NCI-H2227 (cell line): ENCODE measurements around the gene RUBCNL.
A peak's percentile ranks its signal among the peaks of the same experiment; 100 is the strongest.

Source experiments
- DNase-seq: peaks from one replicate; lab custom pipeline; 2025; ENCODE audit not compliant: unreplicated experiment; lab: John Stamatoyannopoulos, UW

The RUBCNL gene

GRCh38 chr13:46342538-46342937 lies 44.5 kb downstream of the RUBCNL start:
- DNase-seq, result no peak

DNA sequence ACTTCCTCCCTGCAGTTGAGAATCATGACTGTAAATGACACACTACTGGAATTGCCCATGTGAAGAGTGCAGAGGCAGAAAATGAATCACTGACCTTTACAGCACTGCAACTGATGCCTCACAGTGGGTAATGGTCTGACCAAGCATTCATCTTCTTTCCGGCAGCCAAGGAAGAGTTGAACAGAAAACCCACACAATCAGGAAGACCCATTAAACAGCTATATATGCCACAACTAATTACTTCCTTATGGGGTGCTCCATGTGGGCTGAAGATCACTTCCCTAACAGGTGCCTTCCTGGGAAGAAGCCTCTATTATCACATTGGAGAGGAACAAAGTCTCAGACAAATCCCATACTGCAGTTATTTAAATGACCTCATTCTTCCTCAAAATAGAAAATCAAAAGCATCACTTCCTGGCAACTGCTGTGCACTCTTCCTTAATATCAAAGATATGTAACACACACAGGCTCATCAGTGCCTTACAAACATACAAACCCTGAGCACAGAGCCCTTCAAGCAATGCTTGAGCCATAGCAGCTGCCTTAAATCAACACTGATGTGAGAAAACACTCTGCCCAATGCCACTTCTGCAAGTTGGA lies 45.8 kb downstream of the RUBCNL start:
- DNase-seq, result no peak

DNA sequence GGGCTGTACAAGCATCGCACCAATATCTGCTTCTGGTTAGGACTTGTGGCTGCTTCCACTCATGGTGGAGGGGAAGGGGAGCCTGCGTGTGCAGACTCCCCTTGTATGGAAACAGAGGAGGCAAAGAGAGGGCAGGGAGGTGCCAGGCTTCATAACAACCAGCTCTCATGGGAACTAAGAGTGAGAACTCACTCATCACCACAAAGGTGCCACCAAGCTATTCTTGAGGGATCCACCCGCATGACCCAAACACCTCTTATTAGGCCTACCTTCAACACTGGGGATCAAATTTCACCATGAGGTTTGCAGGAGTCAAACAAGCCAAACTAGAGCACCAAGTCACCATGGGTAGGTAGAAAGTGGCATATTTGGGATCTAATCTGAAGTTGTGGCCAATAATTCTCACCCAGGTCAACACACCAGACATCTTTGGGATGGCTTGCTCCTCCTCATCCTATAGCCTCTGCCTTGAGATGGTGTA lies 46.4 kb downstream of the RUBCNL start:
- DNase-seq, result no peak

- no peak for DNase-seq
These were observed 47.0 kb downstream of the RUBCNL start for GRCh38 chr13:46340011-46340410.

- no peak for DNase-seq
These were observed 47.9 kb downstream of the RUBCNL start for GRCh38 chr13:46339035-46339666.

- no peak for DNase-seq
These were observed 49.4 kb downstream of the RUBCNL start for GRCh38 chr13:46337700-46338099.

- DNase-seq, result no peak
These were observed 52.8 kb downstream of the RUBCNL start for GRCh38 chr13:46334035-46334822.

DNA sequence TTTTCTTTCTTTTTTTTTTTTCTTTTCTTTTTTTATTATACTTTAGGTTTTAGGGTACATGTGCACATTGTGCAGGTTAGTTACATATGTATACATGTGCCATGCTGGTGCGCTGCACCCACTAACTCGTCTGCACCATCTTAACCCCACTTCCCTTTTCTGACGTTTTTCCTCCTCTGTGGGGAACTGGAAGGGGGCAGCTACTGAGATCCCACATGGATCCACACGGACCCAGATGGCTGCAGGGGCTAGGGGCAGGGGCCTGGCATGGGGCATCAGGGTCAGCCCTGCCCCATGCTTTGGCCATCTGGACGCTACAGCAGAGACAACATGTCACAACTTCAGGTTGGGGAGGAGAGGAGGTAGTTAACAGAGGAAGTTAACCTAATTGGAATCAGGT lies 54.3 kb downstream of the RUBCNL start:
- DNase-seq, result no peak

DNA sequence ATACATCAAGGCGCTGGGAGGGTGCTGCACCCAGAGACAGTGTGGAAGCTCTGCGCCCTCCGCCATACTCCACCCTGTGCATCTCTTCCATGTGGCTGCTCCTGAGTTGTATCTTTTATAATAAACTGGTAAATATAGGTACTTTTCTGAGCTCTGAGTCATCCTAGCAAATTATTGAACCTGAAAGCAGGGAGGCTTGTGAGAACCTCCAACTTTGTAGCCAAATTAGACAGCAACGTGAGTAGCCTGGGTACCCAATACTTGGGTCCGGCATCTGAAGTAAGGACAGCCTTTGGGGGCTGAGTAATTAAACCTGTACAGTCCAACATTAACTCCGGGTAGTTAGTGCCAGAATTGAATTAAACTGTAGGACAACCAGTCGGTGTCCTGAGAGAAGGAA lies 57.4 kb downstream of the RUBCNL start:
- DNase-seq, result no peak

GRCh38 chr13:46327246-46327645 lies 59.8 kb downstream of the RUBCNL start:
- DNase-seq, result no peak

DNA sequence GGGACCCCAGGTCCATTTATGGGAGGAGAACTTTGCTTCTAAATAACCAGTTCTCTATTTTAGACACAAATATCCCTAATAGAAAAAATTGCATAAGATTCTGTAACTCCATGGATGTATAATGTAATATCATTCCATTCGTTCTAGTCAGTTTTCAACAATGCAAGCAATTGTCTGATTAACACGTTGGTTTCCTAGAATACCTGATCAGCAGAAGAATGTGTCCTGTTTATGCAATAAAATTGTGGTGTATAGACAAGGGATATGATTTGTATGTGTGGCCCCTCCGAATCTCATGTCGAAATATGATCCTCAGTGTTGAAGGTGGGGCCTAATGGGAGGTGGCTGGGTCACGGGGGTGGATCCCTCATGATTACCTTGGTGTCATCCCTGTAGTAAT lies 62.1 kb downstream of the RUBCNL start:
- no peak for DNase-seq

DNA sequence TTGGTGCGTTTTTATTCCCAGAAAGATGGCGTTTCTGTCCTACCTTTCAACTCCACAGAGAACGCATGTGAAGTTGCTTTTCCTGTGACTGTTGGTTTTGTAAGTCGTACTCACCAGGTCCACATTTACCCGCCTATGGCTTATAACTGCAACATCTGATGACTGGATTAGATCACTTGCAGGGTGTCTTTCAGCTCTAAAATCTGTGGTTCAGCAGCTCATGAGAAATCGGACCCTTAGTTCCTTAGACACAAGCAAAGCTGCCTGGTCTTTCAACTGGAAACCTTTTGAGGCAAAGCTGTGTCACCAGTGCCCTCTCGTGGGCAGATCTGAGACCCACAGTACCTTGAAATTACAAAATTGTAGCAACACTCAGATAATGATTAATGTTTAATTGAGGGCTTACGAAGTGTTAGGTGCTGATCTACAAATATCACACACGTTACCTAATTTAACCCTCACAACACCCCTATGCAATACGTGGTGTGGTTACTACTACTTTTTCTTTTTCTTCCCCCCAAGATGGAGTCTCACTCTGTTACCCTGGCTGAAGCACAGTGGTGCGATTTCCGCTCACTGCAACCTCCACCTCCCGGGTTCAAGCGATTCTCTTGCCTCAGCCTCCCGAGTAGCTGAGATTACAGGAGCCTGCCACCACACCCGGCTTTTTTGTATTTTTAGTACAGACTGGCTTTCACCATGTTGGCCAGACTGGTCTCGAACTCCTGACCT lies 65.4 kb downstream of the RUBCNL start:
- peak; percentile 13 for DNase-seq

- DNase-seq, result no peak
These were observed 66.2 kb downstream of the RUBCNL start for GRCh38 chr13:46320821-46321220.

- DNase-seq, result no peak
These were observed 66.6 kb downstream of the RUBCNL start for GRCh38 chr13:46320406-46320805.

DNA sequence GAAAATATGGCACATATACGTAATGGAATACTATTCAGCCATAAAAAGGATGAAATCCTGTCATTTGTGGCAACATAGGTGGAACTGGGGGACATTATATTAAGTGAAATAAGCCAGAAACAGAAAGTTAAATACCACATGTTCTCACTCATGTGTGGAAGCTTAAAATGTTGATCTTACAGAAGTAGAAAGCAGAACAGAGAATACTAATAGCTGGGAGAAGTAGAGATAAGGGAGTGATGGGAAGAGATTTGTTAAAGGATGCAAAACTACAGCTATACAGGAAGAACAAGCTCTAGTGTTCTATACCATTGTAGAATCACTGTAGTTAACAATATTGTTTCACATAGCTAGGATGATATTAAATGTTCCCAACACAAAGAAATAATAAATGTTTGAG lies 68.1 kb downstream of the RUBCNL start:
- no peak for DNase-seq

GRCh38 chr13:46317120-46317519 lies 69.9 kb downstream of the RUBCNL start:
- DNase-seq, result no peak

- DNase-seq, result no peak
These were observed 71.5 kb downstream of the RUBCNL start for GRCh38 chr13:46315491-46316075.

DNA sequence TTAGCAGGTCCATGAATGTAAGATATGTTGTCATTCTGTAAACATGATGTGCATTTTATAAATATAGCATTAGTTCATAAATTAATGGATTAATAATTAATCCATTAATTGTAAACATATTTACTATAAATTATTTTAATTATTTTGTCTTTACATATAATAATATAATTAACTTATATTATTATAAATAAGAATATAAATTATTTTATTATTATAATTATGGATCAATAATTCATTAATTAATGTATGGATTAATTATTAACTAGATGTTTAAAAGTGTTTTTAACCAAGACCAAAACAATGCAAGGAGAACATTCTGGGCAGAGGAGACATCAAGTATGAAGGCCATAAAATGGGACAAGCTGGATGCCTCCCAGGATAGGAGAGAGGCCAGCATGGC lies 72.0 kb downstream of the RUBCNL start:
- no peak for DNase-seq

DNA sequence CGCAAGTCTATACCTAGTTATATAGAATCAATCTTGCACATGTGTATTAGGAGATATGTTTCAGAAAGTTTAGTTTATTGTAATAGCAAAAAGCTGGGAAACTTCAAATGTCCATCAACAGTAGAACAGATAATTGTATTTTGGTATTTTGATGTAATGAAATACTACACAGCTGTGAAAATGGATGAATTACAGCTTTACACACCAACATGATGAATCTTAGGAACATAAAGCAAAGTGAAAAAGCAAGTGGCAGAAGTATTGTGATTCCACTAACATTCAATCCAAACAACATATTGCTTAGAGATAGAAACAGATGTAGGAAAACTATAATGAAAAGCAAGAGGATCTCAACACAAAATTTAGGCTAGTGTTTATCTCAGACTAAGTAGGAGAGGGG lies 72.5 kb downstream of the RUBCNL start:
- DNase-seq, result no peak

GRCh38 chr13:46313432-46314257 lies 73.4 kb downstream of the RUBCNL start:
- DNase-seq, result no peak
